ENCODE data around the gene AKAP5.
"Not testable (repeated sequence)": the region's sequence is repeated elsewhere in the genome, so short reads cannot be mapped to it uniquely, and the experiment has no call there.

AKAP5 gene

DNA sequence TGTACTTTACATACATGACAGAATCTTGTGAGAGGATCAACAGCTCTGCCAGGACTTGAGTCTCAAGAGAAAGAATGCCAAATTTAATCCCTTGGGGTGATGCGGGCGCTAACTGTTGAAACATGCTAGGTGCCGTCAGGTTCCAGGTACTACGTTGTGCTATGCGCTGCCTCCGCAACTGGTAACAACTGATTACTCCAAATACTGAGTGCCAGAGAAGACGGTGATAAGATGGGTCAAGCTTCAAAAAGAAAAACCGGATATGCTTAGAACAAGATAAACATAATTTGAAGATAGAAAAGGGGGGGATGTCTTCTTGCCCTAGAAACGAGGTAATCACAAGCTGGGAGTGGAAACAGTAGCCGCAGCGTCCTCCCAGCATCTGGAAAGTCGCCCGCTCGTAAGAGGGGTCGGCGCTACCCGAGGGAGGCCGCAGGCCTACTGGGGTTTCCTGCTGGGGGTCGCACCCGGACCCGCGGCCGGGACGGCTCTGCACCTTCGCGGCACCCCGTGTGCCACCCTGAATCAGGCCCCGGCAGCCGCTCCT lies 37.7 kb downstream of the AKAP5 start:
- peak; percentile 23 for DNase-seq (ENCODE audit: low spot score)

DNA sequence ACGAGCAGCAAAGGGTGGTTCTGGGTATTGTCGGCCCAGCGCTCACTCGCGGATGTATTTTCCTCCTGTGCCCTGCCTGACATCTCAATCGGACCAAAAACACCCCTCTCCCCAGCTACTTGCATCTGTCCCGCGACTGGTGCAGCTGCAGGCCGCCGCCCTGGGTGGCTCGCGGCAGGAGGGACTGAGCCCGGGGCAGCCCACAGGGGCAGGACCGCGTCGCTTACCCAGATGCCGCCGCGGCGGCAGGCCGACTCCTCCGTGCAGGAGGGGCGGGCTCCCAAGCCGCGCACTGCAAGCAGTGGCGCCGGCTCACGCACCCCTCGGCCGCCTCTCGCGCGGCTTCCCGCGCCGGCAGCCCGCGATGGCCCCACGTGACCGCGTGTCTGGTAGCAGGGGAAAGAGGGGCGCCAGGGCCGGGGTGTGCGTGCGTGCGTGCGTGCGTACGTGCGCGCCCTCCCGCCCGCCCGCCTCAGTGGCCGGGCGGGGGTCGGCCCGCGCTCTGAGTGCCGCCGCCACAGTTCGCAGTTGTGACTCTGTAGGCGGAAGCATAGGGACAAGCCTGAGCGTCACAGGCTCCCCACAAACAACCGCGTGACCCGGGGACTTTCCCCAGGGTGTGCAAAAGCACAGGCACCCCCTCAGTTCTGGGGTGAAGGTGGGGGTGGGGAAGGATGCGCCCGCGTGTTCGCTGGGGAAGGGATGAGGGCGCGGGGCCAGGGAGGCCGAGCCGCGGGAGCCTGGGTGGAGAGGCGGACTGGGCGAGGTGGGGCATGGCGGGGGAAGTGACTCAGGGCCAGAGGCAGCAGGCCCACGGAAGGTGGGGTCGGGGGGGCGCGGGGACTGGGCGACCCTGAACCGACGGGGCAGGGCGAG lies 38.4 kb downstream of the AKAP5 start, which contains the start of gene ZBTB25:
Gene ZBTB25, minus strand, starts transcription at position 405 of the 876 bp plus-strand sequence. CDS start 13,305 bp downstream, outside the sequence.
- peak; percentile 60 for DNase-seq (ENCODE audit: low spot score)

GRCh38 chr14:64504310-64504896 lies 39.1 kb downstream of the AKAP5 start, which contains the start of gene ZBTB1:
Gene ZBTB1, plus strand, starts transcription at chr14:64504770. Its CDS starts 16,735 bp downstream, at chr14:64521505.
- DNase-seq (ENCODE audit: low spot score), result peak; percentile 44

DNA sequence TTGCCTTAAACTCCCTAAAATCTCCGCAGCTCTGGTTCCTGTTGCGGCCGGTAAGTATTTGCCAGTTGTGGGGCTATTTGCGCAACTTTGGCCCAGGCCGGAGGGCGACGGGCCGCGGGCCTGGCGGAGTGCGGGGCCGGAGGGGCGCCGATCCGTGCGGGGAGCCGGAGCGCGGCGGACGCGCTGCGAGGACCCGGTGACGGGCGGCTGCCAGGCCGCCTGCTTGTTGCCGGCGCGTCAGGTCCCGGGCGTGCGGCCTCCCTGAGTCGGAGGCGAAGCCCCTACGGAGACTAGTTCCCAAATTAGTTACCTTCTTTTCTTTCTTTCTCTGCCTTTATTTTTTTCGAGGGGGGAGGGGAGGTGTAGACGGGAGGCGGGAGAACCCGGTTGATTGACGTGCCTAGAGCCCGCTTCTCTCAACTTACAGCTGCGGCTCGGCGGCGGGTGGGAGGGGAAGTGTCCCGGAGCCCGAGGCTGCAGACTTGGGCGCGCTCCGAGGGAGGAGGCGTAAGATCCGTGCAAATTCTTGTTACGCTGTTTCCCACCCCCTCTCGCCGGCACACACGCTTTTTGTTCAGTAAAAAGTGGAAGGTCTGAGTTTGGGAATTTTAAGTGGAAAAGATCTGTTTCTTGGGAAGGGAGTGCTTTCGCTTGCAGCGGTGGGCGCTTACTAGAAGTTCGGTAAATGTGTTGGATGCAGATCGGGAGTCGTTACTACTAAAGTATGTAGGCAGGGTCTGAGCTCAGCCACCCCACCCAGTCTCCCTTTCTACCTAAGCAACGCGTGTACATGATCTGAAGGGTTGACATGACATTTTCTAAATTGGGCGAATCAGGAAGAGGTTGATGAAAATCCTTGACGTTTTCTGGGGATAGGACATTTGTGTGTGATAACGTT lies 39.8 kb downstream of the AKAP5 start:
- peak; percentile 44 for DNase-seq (ENCODE audit: low spot score)

DNA sequence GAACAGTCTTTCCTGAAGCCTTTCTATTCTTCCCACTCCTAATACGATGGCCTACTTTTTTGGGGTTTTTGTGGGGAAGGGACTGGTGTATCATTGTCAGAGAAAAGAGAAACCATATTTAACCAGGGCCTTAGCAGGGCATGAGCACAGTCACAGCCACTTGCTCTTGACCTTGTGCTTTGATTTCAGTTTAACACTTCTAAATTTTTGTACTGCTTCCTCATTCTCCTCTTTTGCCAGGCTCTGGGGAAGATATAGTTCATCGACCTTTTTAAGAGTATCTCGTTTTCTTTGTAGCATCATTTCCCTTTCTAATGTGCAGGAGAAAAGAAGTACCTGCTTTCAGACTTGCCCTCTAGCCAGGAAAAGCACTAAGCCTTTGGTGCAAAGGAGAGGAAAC lies 41.4 kb downstream of the AKAP5 start:
- no peak for DNase-seq (ENCODE audit: low spot score)

GRCh38 chr14:64507376-64508156 lies 42.3 kb downstream of the AKAP5 start:
- DNase-seq (ENCODE audit: low spot score), result no peak

DNA sequence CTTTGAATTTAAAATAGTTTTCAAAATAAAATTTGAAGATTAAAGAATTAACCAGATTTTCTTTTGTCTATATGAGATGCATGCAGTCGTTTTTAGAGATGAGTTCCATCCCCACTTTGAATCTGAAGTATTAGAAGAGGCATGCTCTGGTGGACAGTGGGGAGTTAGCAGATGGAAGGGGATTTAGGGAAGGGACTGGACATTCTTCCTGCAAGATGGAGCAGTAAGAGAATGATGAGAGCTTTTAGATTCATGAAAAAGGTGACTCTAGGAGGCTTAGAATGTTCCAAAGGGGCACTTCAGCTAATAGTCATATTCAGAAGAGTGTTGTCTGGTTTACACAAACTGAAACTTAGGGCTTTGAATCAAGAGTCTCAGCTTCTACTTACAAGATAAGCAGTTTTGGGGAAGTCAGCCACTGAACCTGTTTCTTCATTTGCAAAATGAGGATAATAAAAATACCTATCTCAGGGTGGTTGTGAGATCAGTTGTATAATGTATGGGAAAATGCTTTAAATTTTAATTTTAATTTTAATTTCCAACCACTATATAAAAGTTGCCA lies 43.0 kb downstream of the AKAP5 start:
- DNase-seq (ENCODE audit: low spot score), result no peak

- DNase-seq (ENCODE audit: low spot score), result no peak
Measured at GRCh38 chr14:64509036-64509435, 43.7 kb downstream of the AKAP5 start.

- peak; percentile 78 for DNase-seq (ENCODE audit: low spot score)
Measured at GRCh38 chr14:64510825-64511671, 45.7 kb downstream of the AKAP5 start.

DNA sequence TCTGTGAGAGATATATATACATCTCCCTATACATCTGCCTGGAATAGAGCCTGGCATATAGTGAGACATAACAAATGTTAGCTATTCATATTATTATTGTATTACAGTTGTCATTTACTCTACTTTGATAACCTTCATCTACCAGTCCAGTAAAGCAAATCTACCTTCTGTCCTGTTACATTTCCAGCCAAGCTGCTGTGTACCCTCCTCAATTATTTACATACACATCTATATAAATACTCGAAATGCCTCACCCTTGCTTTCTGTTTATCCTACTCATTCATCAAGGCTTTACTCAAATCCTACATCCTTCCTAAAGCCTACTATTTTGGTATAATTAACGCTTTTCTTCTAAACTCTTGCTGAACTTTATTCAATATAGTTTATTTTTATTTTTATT lies 48.0 kb downstream of the AKAP5 start:
- no peak for DNase-seq (ENCODE audit: low spot score)

DNA sequence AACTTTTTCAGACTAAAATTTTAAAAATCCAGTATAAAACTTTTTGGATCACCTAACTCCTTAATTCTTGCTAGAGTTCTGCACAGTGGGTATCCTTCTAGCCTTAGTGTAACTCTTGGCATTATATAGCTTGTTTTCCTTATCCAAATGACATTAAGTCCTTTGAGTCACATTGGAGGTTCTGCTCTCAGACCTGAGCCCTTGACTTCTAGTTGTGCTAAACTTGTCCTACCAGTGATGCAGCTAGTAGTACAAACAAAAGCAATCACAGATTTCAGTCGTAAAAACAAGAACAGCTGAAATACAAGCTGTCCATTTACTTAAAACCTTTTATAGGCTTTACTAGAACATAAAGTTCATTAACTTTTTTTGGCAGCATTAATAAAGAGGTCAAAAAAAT lies 49.8 kb downstream of the AKAP5 start:
- no peak for DNase-seq (ENCODE audit: low spot score)

DNA sequence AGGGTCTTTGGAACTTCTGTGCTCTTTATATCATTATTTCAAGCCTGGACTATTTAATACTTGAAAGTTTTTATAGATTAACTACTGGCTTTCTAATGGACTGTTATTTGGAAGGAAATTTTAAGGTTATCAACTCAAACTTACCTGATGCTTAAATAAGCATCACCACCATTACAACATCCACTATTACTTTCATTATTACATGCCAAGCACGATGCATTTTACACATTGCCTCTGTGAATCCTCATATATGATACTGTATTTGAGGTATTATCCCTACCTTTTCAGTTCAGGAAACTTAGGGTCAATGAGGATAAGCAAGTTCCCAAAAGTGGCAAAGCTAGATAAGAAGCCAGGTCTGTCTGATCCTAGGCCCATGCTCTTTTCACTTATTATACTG lies 51.7 kb downstream of the AKAP5 start:
- no peak for DNase-seq (ENCODE audit: low spot score)

DNA sequence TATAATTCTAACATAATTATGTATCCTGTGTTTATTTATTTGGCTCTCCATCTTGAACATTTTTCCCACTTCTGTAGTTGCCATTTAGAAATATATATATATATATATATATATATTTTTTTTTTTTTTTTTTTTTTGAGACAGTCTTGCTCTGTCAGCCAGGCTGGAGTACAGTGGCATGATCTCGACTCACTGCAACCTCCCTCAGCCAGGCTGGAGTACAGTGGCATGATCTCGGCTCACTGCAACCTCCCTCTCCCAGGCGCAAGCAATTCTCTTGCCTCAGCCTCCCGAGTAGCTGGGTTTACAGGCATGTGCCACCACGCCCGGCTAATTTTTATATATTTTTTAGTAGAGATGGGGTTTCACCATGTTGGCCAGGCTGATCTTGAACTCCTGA lies 52.4 kb downstream of the AKAP5 start:
- not testable (repeated sequence) for DNase-seq (ENCODE audit: low spot score)

DNA sequence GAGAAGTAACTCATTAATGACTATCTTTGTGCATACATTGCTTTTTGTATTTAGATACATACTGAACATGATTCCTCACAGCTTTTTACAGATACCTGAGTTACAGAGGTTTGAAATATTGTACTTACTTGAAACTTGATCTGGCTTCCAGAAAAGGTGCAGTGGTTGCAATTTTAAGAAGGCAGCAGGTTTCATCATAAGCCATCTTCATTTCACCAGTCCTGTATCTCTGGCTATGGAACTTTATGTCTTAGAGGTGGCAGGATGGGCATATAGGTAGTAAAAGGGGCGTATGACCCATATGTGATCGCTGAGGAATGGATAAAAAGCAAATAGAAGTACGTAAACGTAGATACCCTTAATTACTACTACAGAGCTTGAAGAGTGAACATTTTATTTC lies 52.9 kb downstream of the AKAP5 start:
- DNase-seq (ENCODE audit: low spot score), result no peak

- DNase-seq (ENCODE audit: low spot score), result no peak
Measured at GRCh38 chr14:64520699-64521098, 55.4 kb downstream of the AKAP5 start.

DNA sequence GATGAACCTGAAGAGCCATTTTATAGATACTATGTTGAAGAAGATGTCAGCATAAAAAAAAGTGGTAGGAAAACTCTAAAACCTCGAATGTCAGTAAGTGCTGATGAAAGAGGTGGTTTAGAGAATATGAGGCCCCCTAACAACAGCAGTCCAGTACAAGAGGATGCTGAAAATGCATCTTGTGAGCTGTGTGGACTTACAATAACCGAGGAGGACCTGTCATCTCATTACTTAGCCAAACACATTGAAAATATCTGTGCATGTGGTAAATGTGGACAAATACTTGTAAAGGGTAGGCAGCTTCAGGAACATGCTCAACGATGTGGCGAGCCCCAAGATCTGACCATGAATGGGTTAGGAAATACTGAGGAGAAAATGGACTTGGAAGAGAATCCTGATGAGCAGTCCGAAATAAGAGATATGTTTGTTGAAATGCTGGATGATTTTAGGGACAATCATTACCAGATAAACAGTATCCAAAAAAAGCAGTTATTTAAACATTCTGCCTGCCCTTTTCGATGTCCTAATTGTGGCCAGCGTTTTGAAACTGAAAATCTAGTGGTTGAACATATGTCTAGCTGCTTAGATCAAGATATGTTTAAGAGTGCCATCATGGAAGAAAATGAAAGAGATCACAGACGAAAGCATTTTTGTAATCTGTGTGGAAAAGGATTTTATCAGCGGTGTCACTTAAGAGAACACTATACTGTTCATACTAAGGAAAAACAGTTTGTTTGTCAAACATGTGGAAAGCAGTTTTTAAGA lies 57.5 kb downstream of the AKAP5 start:
- no peak for DNase-seq (ENCODE audit: low spot score)
